ENCODE data around the gene CA10. TPM values are rescaled to one million over a fixed set of nuclear protein-coding genes. Genes with fewer than 3 reads are reported as not detected.

The CA10 gene
- total RNA-seq = 1 to 10 TPM in 1 of 3 donors, under 1 TPM in 2; 0.46 to 1.2 (median 0.64) TPM
- long read RNA-seq, donor 1, partial matches to known transcripts = 0 of 1 reads
- long read RNA-seq, donor 1, other reads (novel, unspliced or antisense) = 0 of 1 reads
- long read RNA-seq, donor 2 = 0 reads

DNA sequence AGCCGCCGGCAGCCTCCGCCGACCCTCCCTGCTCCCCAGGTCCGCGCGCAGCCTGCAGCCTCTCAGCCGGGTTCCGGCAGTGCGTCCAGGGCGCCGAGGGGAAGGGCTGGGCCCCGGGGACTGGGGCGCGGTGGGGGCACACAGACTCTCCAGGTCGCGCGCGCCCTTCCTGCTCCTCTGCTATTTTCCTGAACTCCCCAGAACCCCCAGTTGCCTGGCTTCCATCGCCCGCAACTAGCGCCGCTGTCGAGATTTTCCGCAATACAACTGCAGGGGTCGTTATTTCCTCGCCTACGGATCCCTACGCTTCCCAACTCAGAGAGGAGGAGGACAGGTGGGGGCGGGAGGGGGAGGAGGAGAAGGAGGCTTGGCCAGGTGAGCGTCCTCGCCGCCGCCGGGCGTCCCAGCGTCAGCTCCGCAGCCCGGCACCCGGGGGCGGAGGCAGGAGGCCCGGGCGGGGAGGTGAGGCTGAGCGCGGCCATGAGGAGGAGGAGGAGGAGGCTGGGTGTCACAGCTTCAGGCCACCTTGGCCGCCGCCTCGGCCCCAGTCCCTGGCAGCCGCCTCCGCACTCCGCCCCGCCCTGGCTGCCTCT, at the start of gene CA10:
Gene CA10, minus strand, starts transcription at position 265 of the 593 bp plus-strand sequence.
- ATAC-seq = no peak
- Histone ChIP-seq H3K4me1 (ENCODE audit: low read depth) (no peaks in the 10 kb centered on the region), H3K9me3 (no peaks in the 10 kb centered on the region), H3K36me3 (ENCODE audit: low read depth) (no peaks in the 10 kb centered on the region), H3K4me3 (no peak within 1 kb of the TSS)
- TF ChIP-seq, protein P1, sequence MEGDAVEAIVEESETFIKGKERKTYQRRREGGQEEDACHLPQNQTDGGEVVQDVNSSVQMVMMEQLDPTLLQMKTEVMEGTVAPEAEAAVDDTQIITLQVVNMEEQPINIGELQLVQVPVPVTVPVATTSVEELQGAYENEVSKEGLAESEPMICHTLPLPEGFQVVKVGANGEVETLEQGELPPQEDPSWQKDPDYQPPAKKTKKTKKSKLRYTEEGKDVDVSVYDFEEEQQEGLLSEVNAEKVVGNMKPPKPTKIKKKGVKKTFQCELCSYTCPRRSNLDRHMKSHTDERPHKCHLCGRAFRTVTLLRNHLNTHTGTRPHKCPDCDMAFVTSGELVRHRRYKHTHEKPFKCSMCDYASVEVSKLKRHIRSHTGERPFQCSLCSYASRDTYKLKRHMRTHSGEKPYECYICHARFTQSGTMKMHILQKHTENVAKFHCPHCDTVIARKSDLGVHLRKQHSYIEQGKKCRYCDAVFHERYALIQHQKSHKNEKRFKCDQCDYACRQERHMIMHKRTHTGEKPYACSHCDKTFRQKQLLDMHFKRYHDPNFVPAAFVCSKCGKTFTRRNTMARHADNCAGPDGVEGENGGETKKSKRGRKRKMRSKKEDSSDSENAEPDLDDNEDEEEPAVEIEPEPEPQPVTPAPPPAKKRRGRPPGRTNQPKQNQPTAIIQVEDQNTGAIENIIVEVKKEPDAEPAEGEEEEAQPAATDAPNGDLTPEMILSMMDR (IDR thresholded peaks at IDR 0.05) = no peak
- DNase-seq = no peak
- intact Hi-C loops (cut with DNase I, micrococcal nuclease) = no loop called here

DNA sequence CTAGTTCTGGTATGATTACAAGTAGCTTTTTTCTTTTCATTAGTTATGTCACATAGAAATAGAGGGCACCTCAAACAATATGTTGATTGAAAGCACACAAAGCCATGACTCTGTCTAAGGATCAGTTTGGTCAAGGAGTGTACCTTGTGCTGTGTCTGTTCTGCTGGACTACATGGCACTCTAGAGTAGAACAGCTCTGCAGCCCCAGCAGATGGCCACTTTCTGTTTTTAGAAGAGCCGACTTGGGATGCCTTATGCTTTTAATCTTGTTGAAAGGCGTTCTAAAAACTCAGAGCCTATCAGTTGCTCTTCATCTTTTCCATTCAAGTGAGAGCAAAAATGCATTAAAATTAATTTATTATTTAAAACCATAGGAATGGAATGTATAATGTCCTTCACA, 49.3 kb upstream of the CA10 start:
- no peaks in the 10 kb centered on the region for H3K4me1 ChIP-seq (ENCODE audit: low read depth)
- no peak for ATAC-seq
- TF ChIP-seq, protein P1 (IDR thresholded peaks at IDR 0.05) = no peak
- H3K4me3 ChIP-seq = no peak overlapping the region
- DNase-seq = no peak
- intact Hi-C loops (cut with DNase I, micrococcal nuclease) = no loop called here
- H3K9me3 ChIP-seq = no peaks in the 10 kb centered on the region
- no peaks in the 10 kb centered on the region for H3K36me3 ChIP-seq (ENCODE audit: low read depth)

DNA sequence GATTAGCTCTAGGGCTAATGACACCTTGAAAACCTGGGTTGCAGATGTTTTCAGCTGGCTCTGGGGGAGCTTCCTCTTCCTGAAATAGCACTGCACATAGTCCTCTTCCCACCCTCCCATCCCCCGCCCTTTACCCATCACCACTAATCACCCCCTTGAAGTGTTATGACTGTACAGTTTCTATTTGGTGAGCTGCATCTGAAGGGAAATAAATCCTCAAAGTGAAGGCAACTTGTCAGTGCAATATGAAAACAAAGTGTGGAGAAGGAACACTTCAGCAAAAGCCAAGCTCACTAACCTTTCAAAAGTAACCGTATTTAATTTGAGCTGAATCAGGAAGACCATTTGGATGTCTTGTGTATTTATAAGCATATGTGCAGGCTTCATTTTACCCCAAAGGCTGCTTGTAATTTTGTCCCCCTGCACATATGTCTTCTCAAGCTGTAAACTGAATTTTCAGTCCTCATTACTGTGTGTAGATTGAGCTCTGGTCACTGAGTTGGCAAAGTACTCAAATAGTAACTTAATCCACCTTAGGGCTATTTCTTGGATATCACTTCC, 44.1 kb upstream of the CA10 start:
- Histone ChIP-seq H3K36me3 (ENCODE audit: low read depth) (no peaks in the 10 kb centered on the region), H3K4me3 (no peak overlapping the region), H3K4me1 (ENCODE audit: low read depth) (no peaks in the 10 kb centered on the region), H3K9me3 (no peaks in the 10 kb centered on the region)
- ATAC-seq = no peak
- DNase-seq = no peak
- intact Hi-C loops (cut with DNase I, micrococcal nuclease) = no loop called here
- TF ChIP-seq, protein P1 (IDR thresholded peaks at IDR 0.05) = no peak

DNA sequence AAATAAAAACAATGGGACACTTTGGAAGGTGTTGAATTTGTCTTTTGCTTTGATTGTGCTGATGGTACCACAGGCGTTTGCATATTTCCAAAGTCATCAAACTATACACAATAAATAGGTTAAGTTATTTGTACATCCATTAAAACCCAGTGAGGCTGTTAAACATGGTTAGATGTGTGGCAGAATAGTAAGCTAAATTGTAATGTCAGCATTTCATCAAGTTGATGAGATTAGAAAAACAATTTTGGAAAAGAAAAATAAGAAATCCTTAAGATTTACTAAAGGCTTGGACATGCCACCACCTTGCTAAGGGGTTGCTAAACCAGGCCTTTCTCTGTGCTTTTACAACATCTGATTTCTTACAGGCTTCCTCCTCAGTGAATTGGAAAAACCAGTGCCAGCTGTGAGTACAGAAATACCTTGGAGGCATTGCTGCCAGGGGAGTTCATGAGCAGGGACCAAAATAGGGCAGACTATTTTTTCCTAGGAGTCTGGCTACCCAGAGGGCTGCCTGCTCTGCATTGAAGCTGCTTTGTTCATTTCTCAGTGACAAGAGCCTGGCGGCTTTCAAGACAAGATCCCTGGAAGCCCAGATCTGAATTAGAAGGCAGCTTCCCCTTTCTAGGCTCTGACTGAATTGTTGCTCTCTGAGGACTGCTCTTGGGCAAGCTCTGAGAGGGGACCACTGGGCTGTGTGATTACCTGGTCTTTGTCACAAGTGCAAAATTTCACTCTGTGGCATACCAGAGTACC, 43.4 kb upstream of the CA10 start:
- TF ChIP-seq, protein P1 (IDR thresholded peaks at IDR 0.05) = no peak

DNA sequence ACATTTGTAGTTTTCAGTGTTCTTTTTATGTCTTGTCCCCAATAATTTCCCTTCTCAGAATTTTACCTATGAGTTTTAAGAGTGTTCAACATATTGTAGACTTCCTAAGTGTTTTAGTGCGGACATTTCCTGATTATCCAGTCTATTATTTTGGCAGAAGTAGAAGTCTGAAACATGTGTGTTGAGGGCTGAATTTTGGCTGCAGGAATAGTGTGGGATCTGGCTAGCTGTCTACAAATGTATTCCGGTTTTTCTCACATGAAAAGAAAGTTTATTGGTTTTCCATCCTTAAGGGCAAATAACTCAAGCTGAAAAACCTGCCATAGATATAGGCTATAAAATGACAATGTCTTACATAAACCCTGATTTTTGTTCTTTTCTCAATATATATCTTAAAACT, 33.0 kb upstream of the CA10 start:
- H3K36me3 ChIP-seq (ENCODE audit: low read depth) = no peaks in the 10 kb centered on the region
- ATAC-seq (no peak), DNase-seq (no peak)
- H3K9me3 ChIP-seq = no peaks in the 10 kb centered on the region
- H3K4me1 ChIP-seq (ENCODE audit: low read depth) = no peaks in the 10 kb centered on the region
- intact Hi-C loops (cut with DNase I, micrococcal nuclease) = no loop called here
- H3K4me3 ChIP-seq = no peak overlapping the region
- TF ChIP-seq, protein P1 (IDR thresholded peaks at IDR 0.05) = no peak

More for the DNA sequence above, 43.4 kb upstream of the CA10 start:
- intact Hi-C loops (cut with DNase I, micrococcal nuclease) = no loop called here
- no peaks in the 10 kb centered on the region for H3K36me3 ChIP-seq (ENCODE audit: low read depth)
- ATAC-seq = no peak
- no peaks in the 10 kb centered on the region for H3K9me3 ChIP-seq
- H3K4me3 ChIP-seq = no peak overlapping the region
- H3K4me1 ChIP-seq (ENCODE audit: low read depth) = no peaks in the 10 kb centered on the region
- no peak for DNase-seq
